Smooth muscle cell (in vitro differentiated cells): ENCODE results near the gene DIS3L2. TPM values are rescaled to one million over a fixed set of nuclear protein-coding genes. Genes with fewer than 3 reads are reported as not detected.

Source experiments
- DNase-seq: peaks from one replicate; lab custom pipeline; 2025; ENCODE audit not compliant: unreplicated experiment; lab: John Stamatoyannopoulos, UW
- H2AFZ ChIP-seq: fragments of 200-600 bp; sonication (generic); 2 replicates; pipeline ENCODE4 v1.6.0; 2016; ENCODE audit warnings: antibody characterized with exemption, low read depth, mild to moderate bottlenecking
- H3F3A ChIP-seq: fragments of 200-600 bp; sonication (generic); 2 replicates; pipeline ENCODE4 v1.6.0; 2017; ENCODE audit warnings: antibody characterized with exemption, low read depth
- H3K27ac ChIP-seq: fragments of 200-600 bp; sonication (generic); 2 replicates; pipeline ENCODE4 v1.5.1; 2016; ENCODE audit warnings: low read depth, mild to moderate bottlenecking
- H3K27me3 ChIP-seq: fragments of 200-600 bp; sonication (generic); 2 replicates; pipeline ENCODE4 v1.6.1; 2016; ENCODE audit warnings: low read depth, mild to moderate bottlenecking
- H3K36me3 ChIP-seq: fragments of 200-600 bp; sonication (generic); 2 replicates; pipeline ENCODE4 v1.5.1; 2016; ENCODE audit warnings: low read depth
- H3K4me1 ChIP-seq: fragments of 200-600 bp; sonication (generic); 2 replicates; pipeline ENCODE4 v1.5.1; 2016; ENCODE audit warnings: low read depth
- H3K4me2 ChIP-seq: fragments of 200-600 bp; sonication (generic); 2 replicates; pipeline ENCODE4 v1.6.0; 2016; ENCODE audit warnings: mild to moderate bottlenecking
- H3K4me3 ChIP-seq: fragments of 200-600 bp; sonication (generic); 2 replicates; pipeline ENCODE4 v1.5.1; 2016; ENCODE audit warnings: mild to moderate bottlenecking
- H3K79me2 ChIP-seq: fragments of 200-600 bp; sonication (generic); 2 replicates; pipeline ENCODE4 v1.6.0; 2016; ENCODE audit warnings: low read depth, mild to moderate bottlenecking
- H3K9ac ChIP-seq: fragments of 200-600 bp; sonication (generic); 2 replicates; pipeline ENCODE4 v1.6.0; 2016; ENCODE audit warnings: low read depth
- H3K9me3 ChIP-seq: fragments of 200-600 bp; sonication (generic); replicated peaks from 2 replicates; pipeline ENCODE4 v1.5.1; 2016; ENCODE audit warnings: low read depth
- H4K20me1 ChIP-seq: fragments of 200-600 bp; sonication (generic); 2 replicates; pipeline ENCODE4 v1.6.0; 2016; ENCODE audit warnings: low read depth
- WGBS: methylation state at CpG from one replicate; pipeline ENCODE4 v1.1.7; 2016; ENCODE audit warnings: low lambda C conversion rate; 5-methylcytosine and 5-hydroxymethylcytosine counted together
- polyA plus RNA-seq: library from polyadenylated mRNA; unstranded; fragments of >200 nt; fragmentation: Nextera tagmentation; extraction: Ambion mirVana; gene quantifications from 2 replicates; pipeline ENCODE4 v1.2.1, GENCODE V29; 2016
- total RNA-seq: library from RNA; depleted of rRNA; stranded (reverse); fragments of >200 nt; gene quantifications from 2 replicates; pipeline ENCODE4 v1.2.3, GENCODE V29; 2014
- TF ChIP-seq, protein P1 (sequence below): fragments of 200-600 bp; sonication (generic); IDR thresholded peaks from 2 replicates; pipeline ENCODE4 v1.5.1; 2017; ENCODE audit warnings: borderline replicate concordance, mild to moderate bottlenecking, antibody characterized with exemption; ENCODE audit not compliant: insufficient read depth, poor library complexity, severe bottlenecking

Gene DIS3L2
- total and polyA plus RNA-seq, 2 experiments from 2014 or later: 11.4 to 25.2 TPM

DNA sequence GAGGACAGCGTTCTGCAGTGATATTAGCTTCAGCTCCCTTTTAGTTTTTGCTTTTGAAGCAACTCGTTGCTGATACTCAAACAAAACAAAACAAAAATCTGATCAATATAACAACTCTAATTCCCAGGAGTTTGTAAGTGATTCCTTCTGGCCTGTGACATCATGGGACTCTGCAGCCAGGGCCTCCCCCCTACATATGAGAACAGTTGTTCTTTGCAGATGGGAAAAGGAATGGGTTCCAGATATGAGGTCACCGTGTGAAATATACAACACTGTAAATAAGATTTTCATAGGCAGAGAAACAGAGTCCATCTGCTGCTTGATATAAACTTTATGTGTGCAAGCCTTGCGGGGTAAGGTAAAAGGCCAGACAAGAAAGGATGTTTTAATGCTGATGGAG, 56.7 kb downstream of the DIS3L2 start:
- no peak overlapping the region for H3K27ac ChIP-seq
- H4K20me1 ChIP-seq: peaks cover 35% of the 10 kb centered on the region
- H3K4me3 ChIP-seq: no peak overlapping the region
- 97% methylated on average over 4 of the region's 4 CpGs for WGBS
- TF ChIP-seq, protein P1, sequence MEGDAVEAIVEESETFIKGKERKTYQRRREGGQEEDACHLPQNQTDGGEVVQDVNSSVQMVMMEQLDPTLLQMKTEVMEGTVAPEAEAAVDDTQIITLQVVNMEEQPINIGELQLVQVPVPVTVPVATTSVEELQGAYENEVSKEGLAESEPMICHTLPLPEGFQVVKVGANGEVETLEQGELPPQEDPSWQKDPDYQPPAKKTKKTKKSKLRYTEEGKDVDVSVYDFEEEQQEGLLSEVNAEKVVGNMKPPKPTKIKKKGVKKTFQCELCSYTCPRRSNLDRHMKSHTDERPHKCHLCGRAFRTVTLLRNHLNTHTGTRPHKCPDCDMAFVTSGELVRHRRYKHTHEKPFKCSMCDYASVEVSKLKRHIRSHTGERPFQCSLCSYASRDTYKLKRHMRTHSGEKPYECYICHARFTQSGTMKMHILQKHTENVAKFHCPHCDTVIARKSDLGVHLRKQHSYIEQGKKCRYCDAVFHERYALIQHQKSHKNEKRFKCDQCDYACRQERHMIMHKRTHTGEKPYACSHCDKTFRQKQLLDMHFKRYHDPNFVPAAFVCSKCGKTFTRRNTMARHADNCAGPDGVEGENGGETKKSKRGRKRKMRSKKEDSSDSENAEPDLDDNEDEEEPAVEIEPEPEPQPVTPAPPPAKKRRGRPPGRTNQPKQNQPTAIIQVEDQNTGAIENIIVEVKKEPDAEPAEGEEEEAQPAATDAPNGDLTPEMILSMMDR: no peak
- H3K4me2 ChIP-seq: no peak overlapping the region
- DNase-seq: no peak
- H3K79me2 ChIP-seq: no peaks in the 10 kb centered on the region
- H3K4me1 ChIP-seq: peaks cover 2% of the 10 kb centered on the region
- H3K27me3 ChIP-seq: no peaks in the 10 kb centered on the region
- no peaks in the 10 kb centered on the region for H3K9me3 ChIP-seq
- H2AFZ ChIP-seq: no peak overlapping the region
- peaks cover under 1% of the 10 kb centered on the region for H3F3A ChIP-seq
- no peaks in the 10 kb centered on the region for H3K36me3 ChIP-seq
- H3K9ac ChIP-seq: no peak overlapping the region

DNA sequence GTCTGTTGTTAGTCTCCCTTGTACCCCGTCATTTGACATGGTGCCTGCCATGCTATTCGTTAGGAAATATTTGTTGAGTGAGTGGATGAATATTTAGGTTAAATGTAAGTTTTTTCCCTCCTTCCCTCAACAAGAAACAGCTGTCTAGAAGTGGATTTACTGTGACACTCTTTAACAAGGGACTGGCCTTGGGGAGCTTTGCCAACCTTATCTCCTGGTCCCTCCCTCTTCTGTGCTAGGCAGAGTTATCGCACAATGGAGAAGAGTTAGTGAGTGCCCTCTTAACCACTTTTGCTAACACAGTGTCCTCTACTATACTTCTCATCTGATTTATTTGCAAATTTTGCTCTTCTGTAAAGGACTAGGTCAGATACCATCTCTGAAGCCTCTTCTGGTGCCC, 61.2 kb downstream of the DIS3L2 start:
- no peaks in the 10 kb centered on the region for H3K27me3 ChIP-seq
- no peak overlapping the region for H3K4me2 ChIP-seq
- H4K20me1 ChIP-seq: peaks cover 17% of the 10 kb centered on the region
- H3K27ac ChIP-seq: no peak overlapping the region
- no peak for DNase-seq
- no peaks in the 10 kb centered on the region for H3K4me1 ChIP-seq
- H3K4me3 ChIP-seq: no peak overlapping the region
- peaks cover 9% of the 10 kb centered on the region for H3K36me3 ChIP-seq
- H3K9me3 ChIP-seq: no peaks in the 10 kb centered on the region
- no peaks in the 10 kb centered on the region for H3F3A ChIP-seq
- 54% methylated on average over 3 of the region's 3 CpGs for WGBS
- no peak overlapping the region for H3K9ac ChIP-seq
- no peaks in the 10 kb centered on the region for H3K79me2 ChIP-seq
- TF ChIP-seq, protein P1: no peak
- no peak overlapping the region for H2AFZ ChIP-seq

DNA sequence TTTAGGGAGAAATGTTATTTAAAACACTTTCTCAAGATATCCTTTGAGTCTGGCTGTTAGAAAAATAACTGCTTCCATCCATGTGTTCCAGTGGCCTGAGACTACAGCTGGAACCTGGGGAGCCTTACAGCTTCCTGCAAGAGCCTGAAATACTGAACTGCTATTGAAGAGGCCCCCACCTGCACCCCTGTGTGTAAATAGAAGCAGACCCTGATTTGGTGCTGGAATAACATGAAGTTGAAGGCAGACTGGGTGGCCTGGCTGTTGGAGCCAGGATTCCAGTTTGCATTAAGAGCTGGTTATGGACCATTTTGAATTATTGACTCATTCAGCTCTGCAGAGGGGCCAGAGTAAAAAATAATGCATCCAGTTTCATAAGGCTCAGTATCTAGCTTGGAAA, 61.9 kb downstream of the DIS3L2 start:
- H3F3A ChIP-seq: no peaks in the 10 kb centered on the region
- H3K36me3 ChIP-seq: peaks cover 9% of the 10 kb centered on the region
- H3K27ac ChIP-seq: no peak overlapping the region
- H3K79me2 ChIP-seq: no peaks in the 10 kb centered on the region
- H2AFZ ChIP-seq: no peak overlapping the region
- H3K27me3 ChIP-seq: no peaks in the 10 kb centered on the region
- TF ChIP-seq, protein P1: no peak
- no peak for DNase-seq
- no peaks in the 10 kb centered on the region for H3K9me3 ChIP-seq
- no peaks in the 10 kb centered on the region for H3K4me1 ChIP-seq
- H4K20me1 ChIP-seq: peaks cover 16% of the 10 kb centered on the region
- no peak overlapping the region for H3K4me2 ChIP-seq
- H3K9ac ChIP-seq: no peak overlapping the region
- H3K4me3 ChIP-seq: no peak overlapping the region

DNA sequence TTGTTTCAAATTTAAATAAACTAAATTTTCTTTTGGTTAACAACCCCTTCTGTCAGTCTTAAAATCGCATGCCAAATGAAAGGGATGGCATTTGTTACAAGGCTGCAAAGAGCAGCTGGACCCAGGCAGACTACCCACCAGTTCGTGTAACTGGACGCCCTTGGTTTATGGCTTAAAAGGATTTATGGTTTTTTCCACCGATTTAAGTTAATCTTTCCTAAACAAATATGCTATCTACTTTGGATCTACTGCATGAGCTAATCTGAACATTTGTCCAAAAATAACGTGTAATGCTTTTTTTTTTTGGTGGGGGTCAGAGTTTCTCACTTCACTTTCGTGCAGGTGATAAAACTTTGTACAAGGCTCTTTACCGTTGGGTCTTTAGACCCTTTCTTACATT, 62.9 kb downstream of the DIS3L2 start:
- Histone ChIP-seq H2AFZ (no peak overlapping the region), H3K9ac (no peak overlapping the region), H3K9me3 (no peaks in the 10 kb centered on the region), H3K36me3 (peaks cover 9% of the 10 kb centered on the region), H3K4me1 (no peaks in the 10 kb centered on the region), H4K20me1 (peaks cover 11% of the 10 kb centered on the region), H3K79me2 (no peaks in the 10 kb centered on the region), H3K27ac (no peak overlapping the region), H3K4me2 (no peak overlapping the region), H3F3A (no peaks in the 10 kb centered on the region), H3K4me3 (no peak overlapping the region), H3K27me3 (no peaks in the 10 kb centered on the region)
- no peak for DNase-seq
- TF ChIP-seq, protein P1: no peak
- 62% methylated on average over 7 of the region's 7 CpGs for WGBS
